ENCODE measurements around the gene TXNDC15. TPM values are rescaled to one million over a fixed set of nuclear protein-coding genes. Genes with fewer than 3 reads are reported as not detected.

The TXNDC15 gene
- total RNA-seq, 1 donor from 2014 or later: 92.3 TPM

DNA sequence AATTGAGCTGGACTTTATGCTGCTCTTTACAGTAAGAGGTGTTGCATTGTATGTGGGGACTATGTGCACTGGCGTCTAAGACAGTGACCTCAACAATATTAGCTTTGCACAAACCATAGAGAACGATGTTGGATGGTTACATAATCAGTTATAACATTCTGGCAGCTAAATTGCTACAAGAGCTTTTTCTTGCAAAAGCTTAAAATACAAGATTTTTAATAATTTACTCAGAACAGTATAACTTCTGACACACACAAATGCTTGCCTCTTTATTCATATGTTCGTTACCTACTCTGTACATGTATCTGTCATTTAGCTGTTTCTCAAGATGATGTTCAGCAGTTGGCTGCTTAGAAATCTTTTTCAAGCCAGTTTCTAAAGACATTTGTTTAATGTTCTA is 16.8 kb upstream of the TXNDC15 start:
- H3K27ac ChIP-seq: no peak overlapping the region
- H3K9me3 ChIP-seq: no peaks in the 10 kb centered on the region
- H3K4me1 ChIP-seq: peaks cover 24% of the 10 kb centered on the region
- no peaks in the 10 kb centered on the region for H3K27me3 ChIP-seq
- no peak overlapping the region for H3K4me3 ChIP-seq
- no peak for TF ChIP-seq POLR2AphosphoS5 (IDR thresholded peaks at IDR 0.05; ENCODE audit: insufficient read depth in 1 of 2, low read depth in 1 of 2)
- TF ChIP-seq, protein P1, sequence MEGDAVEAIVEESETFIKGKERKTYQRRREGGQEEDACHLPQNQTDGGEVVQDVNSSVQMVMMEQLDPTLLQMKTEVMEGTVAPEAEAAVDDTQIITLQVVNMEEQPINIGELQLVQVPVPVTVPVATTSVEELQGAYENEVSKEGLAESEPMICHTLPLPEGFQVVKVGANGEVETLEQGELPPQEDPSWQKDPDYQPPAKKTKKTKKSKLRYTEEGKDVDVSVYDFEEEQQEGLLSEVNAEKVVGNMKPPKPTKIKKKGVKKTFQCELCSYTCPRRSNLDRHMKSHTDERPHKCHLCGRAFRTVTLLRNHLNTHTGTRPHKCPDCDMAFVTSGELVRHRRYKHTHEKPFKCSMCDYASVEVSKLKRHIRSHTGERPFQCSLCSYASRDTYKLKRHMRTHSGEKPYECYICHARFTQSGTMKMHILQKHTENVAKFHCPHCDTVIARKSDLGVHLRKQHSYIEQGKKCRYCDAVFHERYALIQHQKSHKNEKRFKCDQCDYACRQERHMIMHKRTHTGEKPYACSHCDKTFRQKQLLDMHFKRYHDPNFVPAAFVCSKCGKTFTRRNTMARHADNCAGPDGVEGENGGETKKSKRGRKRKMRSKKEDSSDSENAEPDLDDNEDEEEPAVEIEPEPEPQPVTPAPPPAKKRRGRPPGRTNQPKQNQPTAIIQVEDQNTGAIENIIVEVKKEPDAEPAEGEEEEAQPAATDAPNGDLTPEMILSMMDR (IDR thresholded peaks at IDR 0.05): no peak
- no peak for TF ChIP-seq POLR2A (IDR thresholded peaks at IDR 0.05)
- DNase-seq (ENCODE audit: extremely low spot score in 2 of 2): no peak
- H3K36me3 ChIP-seq: peaks cover 0 to 61% of the 10 kb centered on the region in 2 donors
- intact Hi-C loops (cut with DNase I): no loop called here

DNA sequence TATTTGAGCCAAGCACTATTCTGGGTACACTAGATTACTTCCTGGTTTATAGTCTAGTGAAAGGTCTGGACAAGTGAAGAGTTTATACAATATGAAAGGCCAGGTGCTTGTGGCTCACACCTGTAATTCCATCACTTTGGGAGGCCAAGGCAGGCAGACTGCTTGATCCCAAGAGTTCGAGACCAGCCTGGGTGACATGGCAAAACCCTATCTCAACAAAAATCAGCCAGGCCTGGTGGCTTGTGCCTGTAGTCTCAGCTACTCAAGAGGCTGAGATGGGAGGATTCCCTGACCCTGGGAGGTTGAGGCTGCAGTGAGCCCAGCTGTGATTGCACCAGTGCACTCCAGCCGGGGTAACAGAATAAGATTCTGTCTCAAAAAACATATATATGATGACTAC is 9.5 kb upstream of the TXNDC15 start:
- Histone ChIP-seq H3K36me3 (peaks cover 0 to 13% of the 10 kb centered on the region in 2 donors), H3K27me3 (no peaks in the 10 kb centered on the region), H3K9me3 (no peaks in the 10 kb centered on the region), H3K4me3 (no peak overlapping the region), H3K27ac (no peak overlapping the region), H3K4me1 (no peaks in the 10 kb centered on the region)
- DNase-seq (ENCODE audit: extremely low spot score in 2 of 2): no peak
- TF ChIP-seq, protein P1 (IDR thresholded peaks at IDR 0.05): no peak
- TF ChIP-seq POLR2AphosphoS5 (IDR thresholded peaks at IDR 0.05; ENCODE audit: insufficient read depth in 1 of 2, low read depth in 1 of 2): no peak
- no peak for TF ChIP-seq POLR2A (IDR thresholded peaks at IDR 0.05)
- intact Hi-C loops (cut with DNase I): no loop called here

- Histone ChIP-seq H3K9me3 (no peaks in the 10 kb centered on the region), H3K4me3 (peak overlapping the region; percentile 64 to 99), H3K27ac (peak overlapping the region; percentile 96), H3K27me3 (no peaks in the 10 kb centered on the region), H3K4me1 (peaks cover 33% of the 10 kb centered on the region), H3K36me3 (no peaks in the 10 kb centered on the region)
- intact Hi-C loops (cut with DNase I): no loop called here
- no peak for DNase-seq (ENCODE audit: extremely low spot score in 2 of 2)
- no peak for TF ChIP-seq POLR2A (IDR thresholded peaks at IDR 0.05)
- TF ChIP-seq POLR2AphosphoS5 (IDR thresholded peaks at IDR 0.05; ENCODE audit: insufficient read depth in 1 of 2, low read depth in 1 of 2): no peak
- TF ChIP-seq, protein P1 (IDR thresholded peaks at IDR 0.05): no peak
These were observed 677 bp upstream of the TXNDC15 start for GRCh38 chr5:134873494-134873893.

DNA sequence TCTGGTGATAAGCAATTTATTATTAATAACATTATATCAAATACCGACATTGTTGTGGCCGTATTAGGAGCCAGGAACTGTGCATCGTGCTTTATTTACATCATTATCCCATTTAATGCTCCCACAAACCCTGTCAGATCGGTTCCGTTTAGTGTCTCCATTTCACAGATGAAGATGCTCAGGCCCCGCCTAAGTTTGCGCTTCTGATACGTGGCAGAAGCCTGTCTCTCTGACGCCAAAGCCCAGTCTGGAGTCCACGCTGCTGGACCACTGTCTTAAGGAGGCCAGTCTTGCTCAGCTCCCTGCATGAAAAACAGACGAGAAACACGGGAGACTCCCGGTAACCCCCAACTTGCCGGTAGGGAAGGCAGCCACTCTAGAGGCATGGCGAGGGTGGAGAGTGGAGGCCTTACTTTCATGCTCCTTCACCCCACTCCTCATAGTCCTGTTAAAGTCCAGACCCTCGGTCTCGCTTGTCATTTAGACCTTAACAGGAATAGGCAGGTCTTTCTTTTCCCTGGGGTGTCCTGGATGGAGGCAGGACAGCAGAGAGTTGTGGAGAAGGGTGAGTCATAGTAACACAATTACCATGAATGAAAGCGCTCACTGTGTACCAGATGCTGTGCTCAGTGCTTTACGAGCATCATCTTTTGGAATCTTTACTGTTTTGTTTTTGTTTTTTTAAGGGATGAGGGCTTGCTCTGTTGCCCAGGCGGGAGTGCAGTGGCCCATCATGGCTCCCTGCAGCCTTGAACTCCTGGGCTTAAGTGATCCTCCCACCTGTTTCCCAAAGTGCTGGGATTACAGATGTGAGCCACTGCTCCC is 872 bp downstream of the TXNDC15 start:
- intact Hi-C loops (cut with DNase I): no loop called here
- Histone ChIP-seq H3K36me3 (no peaks in the 10 kb centered on the region), H3K4me1 (peaks cover 41% of the 10 kb centered on the region), H3K9me3 (no peaks in the 10 kb centered on the region), H3K4me3 (peak overlapping the region; percentile 64 to 99), H3K27me3 (no peaks in the 10 kb centered on the region), H3K27ac (peak overlapping the region; percentile 96)
- no peak for TF ChIP-seq POLR2AphosphoS5 (IDR thresholded peaks at IDR 0.05; ENCODE audit: insufficient read depth in 1 of 2, low read depth in 1 of 2)
- no peak for TF ChIP-seq POLR2A (IDR thresholded peaks at IDR 0.05)
- TF ChIP-seq, protein P1 (IDR thresholded peaks at IDR 0.05): no peak
- DNase-seq (ENCODE audit: extremely low spot score in 2 of 2): peak in 1 of 2 donors; percentile 93

DNA sequence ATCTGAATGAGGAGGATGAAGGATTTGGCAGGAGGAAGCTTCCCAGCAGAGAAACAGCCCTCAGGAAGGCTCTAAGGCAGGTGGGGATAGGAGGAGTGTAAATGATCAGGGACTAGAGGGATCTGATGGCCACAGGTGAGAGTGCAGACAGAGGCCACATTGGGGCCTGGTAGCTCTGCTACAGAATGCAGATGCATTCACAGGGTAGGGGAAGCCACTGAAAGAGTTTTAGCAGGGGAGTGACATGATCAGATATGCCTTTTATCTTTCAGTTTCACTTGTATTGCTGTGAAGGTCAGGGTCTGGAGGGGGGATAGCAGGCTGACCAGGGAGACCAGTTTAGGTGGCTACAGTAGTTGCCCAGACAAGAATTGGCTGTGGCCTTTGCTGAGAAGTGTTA is 3.0 kb downstream of the TXNDC15 start:
- Histone ChIP-seq H3K27ac (no peak overlapping the region), H3K4me1 (peaks cover 41% of the 10 kb centered on the region), H3K4me3 (no peak overlapping the region), H3K9me3 (no peaks in the 10 kb centered on the region), H3K27me3 (no peaks in the 10 kb centered on the region), H3K36me3 (no peaks in the 10 kb centered on the region)
- TF ChIP-seq POLR2AphosphoS5 (IDR thresholded peaks at IDR 0.05; ENCODE audit: insufficient read depth in 1 of 2, low read depth in 1 of 2) (no peak), POLR2A (IDR thresholded peaks at IDR 0.05) (no peak)
- TF ChIP-seq, protein P1 (IDR thresholded peaks at IDR 0.05): no peak
- DNase-seq (ENCODE audit: extremely low spot score in 2 of 2): no peak
- intact Hi-C loops (cut with DNase I): no loop called here
